HL-60 (cell line): ENCODE data around the gene CYP2A6.

Experiments
- CTCF ChIP-seq: IDR thresholded peaks from one replicate; pipeline ENCODE4 v1.5.1; 2011; ENCODE audit warnings: low read length, control low read depth, inconsistent platforms; ENCODE audit not compliant: insufficient read depth
- GABPA ChIP-seq: IDR thresholded peaks from 2 replicates; pipeline ENCODE4 v1.6.1; 2012; ENCODE audit warnings: low read depth
- POLR2AphosphoS5 ChIP-seq: IDR thresholded peaks from 2 replicates; pipeline ENCODE4 v1.6.1; 2012; ENCODE audit warnings: low read depth
- REST ChIP-seq: IDR thresholded peaks from 2 replicates; pipeline ENCODE4 v1.6.1; 2012; ENCODE audit warnings: low read depth; ENCODE audit not compliant: insufficient replicate concordance
- SPI1 ChIP-seq: IDR thresholded peaks from 2 replicates; pipeline ENCODE4 v1.6.1; 2012; ENCODE audit warnings: low read depth, mild to moderate bottlenecking, borderline replicate concordance

GRCh38 chr19:40827386-40828247 is 22.6 kb downstream of the CYP2A6 start:
- TF ChIP-seq CTCF (no peak), REST (no peak), POLR2AphosphoS5 (no peak), SPI1 (0 out of 2 replicates have a peak, but pooled peaks have one; percentile 36), GABPA (no peak)
